Duodenal mucosa (tissue), 2 donors: Measurements from ENCODE around the gene SCD5.

ENCODE experiments used
- H3K27ac ChIP-seq: one replicate; pipeline ENCODE4 v1.7.0; 2013; ENCODE audit warnings: low read depth, low read length
- H3K27me3 ChIP-seq, 2 donors: one replicate each; pipeline ENCODE4 v1.7.0; 2013; ENCODE audit warnings: low read length in 2 of 2, control low read depth in 1 of 2; ENCODE audit not compliant: insufficient read depth in 2 of 2, control insufficient read depth in 1 of 2
- H3K36me3 ChIP-seq, 2 donors: one replicate each; pipeline ENCODE4 v1.7.0; 2013; ENCODE audit warnings: low read length in 2 of 2, control low read depth in 1 of 2; ENCODE audit not compliant: insufficient read depth in 2 of 2, control insufficient read depth in 1 of 2
- H3K4me1 ChIP-seq, 2 donors: one replicate each; pipeline ENCODE4 v1.7.0; 2013; ENCODE audit warnings: low read length in 2 of 2, control low read depth in 1 of 2; ENCODE audit not compliant: insufficient read depth in 2 of 2, control insufficient read depth in 1 of 2
- H3K4me3 ChIP-seq, 2 donors: one replicate each; pipeline ENCODE4 v1.7.0; 2013; ENCODE audit warnings: low read length in 2 of 2, low read depth in 1 of 2
- H3K9ac ChIP-seq, 2 donors: one replicate each; pipeline ENCODE4 v1.7.0; 2013; ENCODE audit warnings: low read length in 2 of 2, low read depth in 1 of 2
- H3K9me3 ChIP-seq, 2 donors: one replicate each; pipeline ENCODE4 v1.7.0; 2013; ENCODE audit warnings: low read length in 2 of 2, control low read depth in 1 of 2; ENCODE audit not compliant: control insufficient read depth in 1 of 2

SCD5 gene

GRCh38 chr4:82784681-82785610 is 13.7 kb downstream of the SCD5 start:
- Histone ChIP-seq H3K36me3 (no peaks in the 10 kb centered on the region), H3K4me1 (peaks cover 23 to 27% of the 10 kb centered on the region in 2 donors), H3K4me3 (no peak overlapping the region), H3K27me3 (no peaks in the 10 kb centered on the region), H3K9ac (no peak overlapping the region), H3K27ac (no peak overlapping the region), H3K9me3 (no peaks in the 10 kb centered on the region)

GRCh38 chr4:82782626-82783345 is 15.8 kb downstream of the SCD5 start:
- Histone ChIP-seq H3K4me3 (no peak overlapping the region), H3K4me1 (peaks cover 23 to 27% of the 10 kb centered on the region in 2 donors), H3K9ac (no peak overlapping the region), H3K36me3 (no peaks in the 10 kb centered on the region), H3K27ac (no peak overlapping the region), H3K9me3 (no peaks in the 10 kb centered on the region), H3K27me3 (no peaks in the 10 kb centered on the region)

GRCh38 chr4:82780752-82781231 is 17.8 kb downstream of the SCD5 start:
- Histone ChIP-seq H3K4me1 (peaks cover 23% of the 10 kb centered on the region in 2 donors), H3K4me3 (no peak overlapping the region), H3K9ac (no peak overlapping the region), H3K9me3 (no peaks in the 10 kb centered on the region), H3K36me3 (no peaks in the 10 kb centered on the region), H3K27ac (no peak overlapping the region), H3K27me3 (no peaks in the 10 kb centered on the region)

GRCh38 chr4:82780170-82780751 is 18.3 kb downstream of the SCD5 start:
- Histone ChIP-seq H3K27ac (no peak overlapping the region), H3K4me1 (peaks cover 18% of the 10 kb centered on the region in 2 donors), H3K4me3 (no peak overlapping the region), H3K9ac (no peak overlapping the region), H3K27me3 (no peaks in the 10 kb centered on the region), H3K36me3 (no peaks in the 10 kb centered on the region), H3K9me3 (no peaks in the 10 kb centered on the region)

GRCh38 chr4:82779032-82779431 is 19.6 kb downstream of the SCD5 start:
- Histone ChIP-seq H3K4me3 (no peak overlapping the region), H3K9me3 (no peaks in the 10 kb centered on the region), H3K4me1 (peaks cover 10 to 14% of the 10 kb centered on the region in 2 donors), H3K27ac (no peak overlapping the region), H3K36me3 (no peaks in the 10 kb centered on the region), H3K27me3 (no peaks in the 10 kb centered on the region), H3K9ac (no peak overlapping the region)

- Histone ChIP-seq H3K4me1 (peaks cover 10 to 14% of the 10 kb centered on the region in 2 donors), H3K27ac (no peak overlapping the region)
Measured at GRCh38 chr4:82777857-82778525, 20.6 kb downstream of the SCD5 start.

GRCh38 chr4:82776925-82777542 is 21.6 kb downstream of the SCD5 start:
- Histone ChIP-seq H3K9me3 (no peaks in the 10 kb centered on the region), H3K4me1 (peaks cover 10 to 14% of the 10 kb centered on the region in 2 donors), H3K36me3 (no peaks in the 10 kb centered on the region), H3K27me3 (no peaks in the 10 kb centered on the region), H3K4me3 (no peak overlapping the region), H3K9ac (no peak overlapping the region), H3K27ac (no peak overlapping the region)

More at GRCh38 chr4:82777857-82778525, 20.6 kb downstream of the SCD5 start:
- no peaks in the 10 kb centered on the region for H3K9me3 ChIP-seq
- no peak overlapping the region for H3K9ac ChIP-seq
- no peaks in the 10 kb centered on the region for H3K36me3 ChIP-seq
- H3K27me3 ChIP-seq = no peaks in the 10 kb centered on the region
- no peak overlapping the region for H3K4me3 ChIP-seq

- H3K27me3 ChIP-seq = no peaks in the 10 kb centered on the region
- H3K4me1 ChIP-seq = peaks cover 2% of the 10 kb centered on the region in 2 donors
- H3K4me3 ChIP-seq = no peak overlapping the region
- H3K9me3 ChIP-seq = no peaks in the 10 kb centered on the region
- no peak overlapping the region for H3K9ac ChIP-seq
- no peak overlapping the region for H3K27ac ChIP-seq
- no peaks in the 10 kb centered on the region for H3K36me3 ChIP-seq
Measured at GRCh38 chr4:82775243-82775642, 23.4 kb downstream of the SCD5 start.

GRCh38 chr4:82774711-82775171 is 23.9 kb downstream of the SCD5 start:
- Histone ChIP-seq H3K27ac (no peak overlapping the region), H3K27me3 (no peaks in the 10 kb centered on the region), H3K9me3 (no peaks in the 10 kb centered on the region), H3K9ac (no peak overlapping the region), H3K4me1 (no peaks in the 10 kb centered on the region), H3K4me3 (no peak overlapping the region), H3K36me3 (no peaks in the 10 kb centered on the region)
